Measurements from ENCODE around the gene DPP3. TPM values are rescaled to one million over a fixed set of nuclear protein-coding genes. Genes with fewer than 3 reads are reported as not detected.
"Not testable (repeated sequence)": the region's sequence is repeated elsewhere in the genome, so short reads cannot be mapped to it uniquely, and the experiment has no call there.

Gene DPP3
- total RNA-seq = 12.4 TPM

- ATAC-seq (peak; percentile 98), DNase-seq (ENCODE audit: low spot score) (peak; percentile 98)
- intact Hi-C loops (cut with DNase I) = no loop called here
Observed at GRCh38 chr11:66480117-66480938, at the start of gene DPP3. Gene DPP3 (plus strand): TSS chr11:66480434. CDS start chr11:66482201, 1,767 bp downstream.

- intact Hi-C loops (cut with DNase I) = loop anchor here (10.0 kb wide), 1 partner anchor 404 kb away; no protein-coding TSS in a partner anchor
- not testable (repeated sequence) for DNase-seq (ENCODE audit: low spot score); ATAC-seq
Observed at GRCh38 chr11:66431287-66431686, 48.9 kb upstream of the DPP3 start.

GRCh38 chr11:66431871-66432329 is 48.3 kb upstream of the DPP3 start:
- not testable (repeated sequence) for ATAC-seq; DNase-seq (ENCODE audit: low spot score)
- intact Hi-C loops (cut with DNase I) = loop anchor here (10.0 kb wide), 1 partner anchor 403 kb away; no protein-coding TSS in a partner anchor

- DNase-seq (ENCODE audit: low spot score) (no peak), ATAC-seq (no peak)
- intact Hi-C loops (cut with DNase I) = loop anchor here (10.0 kb wide), 1 partner anchor 402 kb away; no protein-coding TSS in a partner anchor
Observed at GRCh38 chr11:66432597-66432996, 47.6 kb upstream of the DPP3 start.

GRCh38 chr11:66437979-66438503 is 42.2 kb upstream of the DPP3 start:
- intact Hi-C loops (cut with DNase I) = loop anchor here (10.0 kb wide), 1 partner anchor 397 kb away; no protein-coding TSS in a partner anchor
- DNase-seq (ENCODE audit: low spot score) (no peak), ATAC-seq (no peak)

- intact Hi-C loops (cut with DNase I) = loop anchor here (10.0 kb wide), 1 partner anchor 396 kb away; no protein-coding TSS in a partner anchor
- DNase-seq (ENCODE audit: low spot score) (peak; percentile 90), ATAC-seq (peak; percentile 100)
Observed at GRCh38 chr11:66438504-66439466, 41.4 kb upstream of the DPP3 start, which contains the start of gene MRPL11. Gene MRPL11 (minus strand): TSS chr11:66438848. CDS start chr11:66438754, 94 bp downstream.

GRCh38 chr11:66440101-66440939 is 39.9 kb upstream of the DPP3 start:
- intact Hi-C loops (cut with DNase I); ATAC-seq; DNase-seq (ENCODE audit: low spot score): not testable (repeated sequence)

GRCh38 chr11:66440940-66441282 is 39.3 kb upstream of the DPP3 start:
- DNase-seq (ENCODE audit: low spot score); intact Hi-C loops (cut with DNase I); ATAC-seq: not testable (repeated sequence)

GRCh38 chr11:66443602-66444001 is 36.6 kb upstream of the DPP3 start:
- intact Hi-C loops (cut with DNase I) = no loop called here
- DNase-seq (ENCODE audit: low spot score) (no peak), ATAC-seq (no peak)

- DNase-seq (ENCODE audit: low spot score) = no peak
- intact Hi-C loops (cut with DNase I) = no loop called here
- no peak for ATAC-seq
Observed at GRCh38 chr11:66447012-66447411, 33.2 kb upstream of the DPP3 start.

- intact Hi-C loops (cut with DNase I) = no loop called here
- no peak for ATAC-seq
- DNase-seq (ENCODE audit: low spot score) = no peak
Observed at GRCh38 chr11:66448523-66448922, 31.7 kb upstream of the DPP3 start.

- intact Hi-C loops (cut with DNase I) = no loop called here
- ATAC-seq (no peak), DNase-seq (ENCODE audit: low spot score) (no peak)
Observed at GRCh38 chr11:66450560-66450959, 29.7 kb upstream of the DPP3 start.

- no peak for ATAC-seq
- DNase-seq (ENCODE audit: low spot score) = no peak
- intact Hi-C loops (cut with DNase I) = no loop called here
Observed at GRCh38 chr11:66451663-66452062, 28.6 kb upstream of the DPP3 start.

GRCh38 chr11:66454247-66454646 is 26.0 kb upstream of the DPP3 start:
- intact Hi-C loops (cut with DNase I) = no loop called here
- ATAC-seq (no peak), DNase-seq (ENCODE audit: low spot score) (no peak)

GRCh38 chr11:66454828-66455227 is 25.4 kb upstream of the DPP3 start:
- intact Hi-C loops (cut with DNase I) = no loop called here
- ATAC-seq = no peak
- no peak for DNase-seq (ENCODE audit: low spot score)

- intact Hi-C loops (cut with DNase I) = no loop called here
- ATAC-seq (no peak), DNase-seq (ENCODE audit: low spot score) (no peak)
Observed at GRCh38 chr11:66457826-66458225, 22.4 kb upstream of the DPP3 start.

- intact Hi-C loops (cut with DNase I) = no loop called here
- ATAC-seq (no peak), DNase-seq (ENCODE audit: low spot score) (no peak)
Observed at GRCh38 chr11:66459138-66459778, 21.0 kb upstream of the DPP3 start.

GRCh38 chr11:66462010-66462409 is 18.2 kb upstream of the DPP3 start:
- intact Hi-C loops (cut with DNase I) = no loop called here
- ATAC-seq = no peak
- DNase-seq (ENCODE audit: low spot score) = no peak

All from sciatic nerve (tissue), 2 donors.